Measurements from ENCODE around the gene EYS. TPM values are rescaled to one million over a fixed set of nuclear protein-coding genes. Genes with fewer than 3 reads are reported as not detected.

Gene EYS
- total RNA-seq, 1 experiment from 2014 or later = not detected

- TF ChIP-seq POLR2AphosphoS5 (IDR thresholded peaks at IDR 0.05; ENCODE audit: low read depth, low read length) (no peak), YY1 (IDR thresholded peaks at IDR 0.05; ENCODE audit: extremely low read depth, insufficient replicate concordance, low read depth, low read length) (no peak), ZFX (IDR thresholded peaks at IDR 0.05) (no peak), SRF (IDR thresholded peaks at IDR 0.05; ENCODE audit: low read depth) (no peak), FOSL1 (IDR thresholded peaks at IDR 0.05; ENCODE audit: low read depth) (no peak), EZH2phosphoT487 (IDR thresholded peaks at IDR 0.05; ENCODE audit: borderline replicate concordance) (no peak), EZH2 (IDR thresholded peaks at IDR 0.05) (no peak), SIN3A (IDR thresholded peaks at IDR 0.05; ENCODE audit: low read depth) (no peak), EGR1 (IDR thresholded peaks at IDR 0.05; ENCODE audit: low read depth) (no peak), ZNF274 (IDR thresholded peaks at IDR 0.05; ENCODE audit: low read depth, low read length) (no peak), RAD21 (IDR thresholded peaks at IDR 0.05; ENCODE audit: low read depth) (no peak), ATF3 (IDR thresholded peaks at IDR 0.05) (no peak), CTCF (IDR thresholded peaks at IDR 0.05 in 2 of 3, conservative IDR thresholded peaks at IDR 0.05 in 1 of 3; ENCODE audit: borderline replicate concordance in 1 of 3, insufficient read depth in 1 of 3, low read depth in 2 of 3, low read length in 2 of 3) (no peak), ZBTB33 (IDR thresholded peaks at IDR 0.05; ENCODE audit: extremely low read depth, insufficient replicate concordance, low read length) (no peak)
- TF ChIP-seq, protein P1, sequence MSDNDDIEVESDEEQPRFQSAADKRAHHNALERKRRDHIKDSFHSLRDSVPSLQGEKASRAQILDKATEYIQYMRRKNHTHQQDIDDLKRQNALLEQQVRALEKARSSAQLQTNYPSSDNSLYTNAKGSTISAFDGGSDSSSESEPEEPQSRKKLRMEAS (IDR thresholded peaks at IDR 0.05) = no peak
- H3K4me3 ChIP-seq (replicated peaks in 1 of 2; ENCODE audit: low read depth in 1 of 2, low read length in 2 of 2) = no peak overlapping the region
- ATAC-seq (no peak), DNase-seq (ENCODE audit: low read depth, low spot score) (no peak)
- peaks cover 17 to 19% of the 10 kb centered on the region in 2 experiments; a peak in 3 of 4 replicates for H3K9me3 ChIP-seq (ENCODE audit: control insufficient read depth in 1 of 2, insufficient read depth in 1 of 2, low read depth in 1 of 2, low read length in 2 of 2)
- H3K4me1 ChIP-seq (ENCODE audit: control insufficient read depth in 1 of 2, insufficient read depth in 2 of 2, low read length in 2 of 2) = no peaks in the 10 kb centered on the region
- H3K9me2 ChIP-seq (ENCODE audit: insufficient read depth) = no peaks in the 10 kb centered on the region
- no peaks in the 10 kb centered on the region for H3K36me3 ChIP-seq (ENCODE audit: control insufficient read depth in 1 of 2, insufficient read depth in 2 of 2, low read length in 2 of 2)
- H3K9ac ChIP-seq (ENCODE audit: low read length) = no peak overlapping the region
- intact Hi-C loops (cut with micrococcal nuclease) = no loop called here
- no peak overlapping the region for H2AFZ ChIP-seq (ENCODE audit: low read depth, low read length, poor library complexity, severe bottlenecking)
- ChIA-PET POLR2A (no interaction called here), RAD21 (ENCODE audit: low non-redundant PET in 1 of 2, low total read pairs in 2 of 2, uncharacterized antibody in 2 of 2, unreplicated experiment in 2 of 2) (no interaction called here), CTCF (no interaction called here)
- no TSS peak for BruUV-seq (replicated peaks)
- H3K79me2 ChIP-seq (ENCODE audit: insufficient read depth, low read length) = no peaks in the 10 kb centered on the region
- no peaks in the 10 kb centered on the region for H3K27me3 ChIP-seq (ENCODE audit: insufficient read depth, low read length)
- no peak overlapping the region for H3K27ac ChIP-seq (ENCODE audit: low read depth, low read length)
- no peak overlapping the region for H3K4me2 ChIP-seq (ENCODE audit: low read length)
- H4K20me1 ChIP-seq (ENCODE audit: insufficient read depth) = no peaks in the 10 kb centered on the region
Measured at GRCh38 chr6:65469650-65470049, 237.4 kb downstream of the EYS start.
